HCT116 (cell line): Measurements from ENCODE around the gene ANO2. TPM values are rescaled to one million over a fixed set of nuclear protein-coding genes. Genes with fewer than 3 reads are reported as not detected.

Experiments
- ATAC-seq: fragments of 200-7000 bp; cut with Tn5 transposase; 2 replicates; pipeline ENCODE4 v1.9.1; 2020; ENCODE audit warnings: mild to moderate bottlenecking, moderate library complexity
- BruUV-seq: library from RNA; stranded (reverse); fragments of 400-500 nt; replicated peaks from 2 replicates; lab custom pipeline; 2021; lab: Mats Ljungman, UMichigan
- CTCF ChIA-PET: fragments of 300-600 bp; sonication (Branson Sonifier 250); formaldehyde crosslinking; loops from one replicate; lab custom pipeline; 2021; ENCODE audit warnings: antibody characterized with exemption; lab: Charles Lee
- POLR2A ChIA-PET: fragments of 300-600, 350-600 bp; sonication (Branson Sonifier 250); formaldehyde crosslinking; loops from one replicate; lab custom pipeline; 2021; ENCODE audit warnings: antibody characterized with exemption; lab: Charles Lee
- RAD21 ChIA-PET, 2 experiments: fragments of 300-600 bp; sonication (Branson Sonifier 250); formaldehyde crosslinking; loops; one replicate each; lab custom pipeline; 2023; ENCODE audit warnings: low total read pairs in 2 of 2; ENCODE audit not compliant: uncharacterized antibody in 2 of 2, unreplicated experiment in 2 of 2, low non-redundant PET in 1 of 2; lab: Charles Lee
- DNase-seq: peaks from one replicate; pipeline ENCODE4 v3.0.0-alpha.2; 2010; ENCODE audit warnings: low read depth, low spot score
- H2AFZ ChIP-seq: fragments of 200-600 bp; shearing (Covaris generic), sonication (generic); 2 replicates; pipeline ENCODE4 v1.6.1; 2017; ENCODE audit warnings: low read depth, mixed run types, mixed read lengths, antibody characterized with exemption, low read length; ENCODE audit not compliant: poor library complexity, severe bottlenecking
- H3K27ac ChIP-seq: 2 replicates; pipeline ENCODE4 v1.5.1; 2012; ENCODE audit warnings: low read depth, low read length
- H3K27me3 ChIP-seq: fragments of 200-600 bp; sonication (generic); 2 replicates; pipeline ENCODE4 v1.6.1; 2016; ENCODE audit warnings: mixed run types, low read length, mixed read lengths; ENCODE audit not compliant: insufficient read depth
- H3K36me3 ChIP-seq, 2 experiments: fragments of 200-500 bp in 1 of 2; fragments of 200-600 bp in 1 of 2; sonication (Bioruptor generic) in 1 of 2; sonication (generic) in 1 of 2; 2 replicates each; pipeline versions ENCODE4 v1.5.1 to v1.6.1; 2014 to 2016; ENCODE audit warnings: low read length in 2 of 2, inconsistent platforms in 1 of 2, mixed read lengths in 1 of 2, mixed run types in 1 of 2; ENCODE audit not compliant: insufficient read depth in 2 of 2, control insufficient read depth in 1 of 2
- H3K4me1 ChIP-seq, 2 experiments: fragments of 200-600 bp in 1 of 2; sonication (generic) in 1 of 2; 2 replicates each; pipeline versions ENCODE4 v1.5.1 to v1.6.1; 2012 to 2017; ENCODE audit warnings: low read length in 2 of 2, inconsistent platforms in 1 of 2, mild to moderate bottlenecking in 1 of 2, mixed read lengths in 1 of 2, mixed run types in 1 of 2, moderate library complexity in 1 of 2; ENCODE audit not compliant: insufficient read depth in 2 of 2, control insufficient read depth in 1 of 2
- H3K4me2 ChIP-seq: fragments of 200-600 bp; sonication (generic); 2 replicates; pipeline ENCODE4 v1.6.1; 2017; ENCODE audit warnings: mixed run types, low read length, mixed read lengths
- H3K4me3 ChIP-seq, 2 experiments: fragments of 200-600 bp in 1 of 2; sonication (generic) in 1 of 2; replicated peaks in 1 of 2; 2 replicates each; pipeline ENCODE4 v1.5.1; 2011 to 2016; ENCODE audit warnings: low read length in 2 of 2, control low read depth in 1 of 2, low read depth in 1 of 2, mild to moderate bottlenecking in 1 of 2, mixed read lengths in 1 of 2, mixed run types in 1 of 2
- H3K79me2 ChIP-seq: fragments of 200-600 bp; sonication (generic); 2 replicates; pipeline ENCODE4 v1.6.1; 2017; ENCODE audit warnings: mild to moderate bottlenecking, mixed run types, low read length, moderate library complexity, mixed read lengths; ENCODE audit not compliant: insufficient read depth
- H3K9ac ChIP-seq: fragments of 200-600 bp; sonication (generic); 2 replicates; pipeline ENCODE4 v1.6.1; 2016; ENCODE audit warnings: low read length, mixed read lengths
- H3K9me2 ChIP-seq: fragments of 200-600 bp; sonication (generic), shearing (Covaris generic); 2 replicates; pipeline ENCODE4 v1.6.1; 2017; ENCODE audit warnings: mixed run types, mild to moderate bottlenecking, moderate library complexity; ENCODE audit not compliant: insufficient read depth
- H3K9me3 ChIP-seq, 2 experiments: fragments of 200-500 bp in 1 of 2; fragments of 200-600 bp in 1 of 2; sonication (Bioruptor generic) in 1 of 2; sonication (generic) in 1 of 2; 2 replicates each; pipeline ENCODE4 v1.6.1; 2014 to 2017; ENCODE audit warnings: low read length in 2 of 2, mixed read lengths in 2 of 2, inconsistent platforms in 1 of 2, low read depth in 1 of 2, mild to moderate bottlenecking in 1 of 2, mixed run types in 1 of 2, moderate library complexity in 1 of 2; ENCODE audit not compliant: control insufficient read depth in 1 of 2, insufficient read depth in 1 of 2
- H4K20me1 ChIP-seq: fragments of 200-600 bp; sonication (generic), shearing (Covaris generic); 2 replicates; pipeline ENCODE4 v1.6.1; 2017; ENCODE audit warnings: mixed run types, mild to moderate bottlenecking, moderate library complexity; ENCODE audit not compliant: insufficient read depth
- CBX3 ChIP-seq: IDR thresholded peaks from 2 replicates; pipeline ENCODE4 v1.6.1; 2012; ENCODE audit warnings: low read depth
- CEBPB ChIP-seq: IDR thresholded peaks from 2 replicates; pipeline ENCODE4 v1.6.1; 2012; ENCODE audit warnings: low read depth
- CTCF ChIP-seq, 3 experiments: fragments of 200-600 bp in 1 of 3; sonication (generic) in 1 of 3; IDR thresholded peaks in 2 of 3; conservative IDR thresholded peaks in 1 of 3; 2 replicates each; pipeline ENCODE4 v1.5.1; 2012 to 2017; ENCODE audit warnings: low read depth in 2 of 3, low read length in 2 of 3, antibody characterized with exemption in 1 of 3, borderline replicate concordance in 1 of 3, control low read depth in 1 of 3, mild to moderate bottlenecking in 1 of 3, mixed read lengths in 1 of 3, mixed run types in 1 of 3, moderate library complexity in 1 of 3; ENCODE audit not compliant: insufficient read depth in 1 of 3
- EGR1 ChIP-seq: IDR thresholded peaks from 2 replicates; pipeline ENCODE4 v1.6.1; 2012; ENCODE audit warnings: low read depth
- ELF1 ChIP-seq: IDR thresholded peaks from 2 replicates; pipeline ENCODE4 v1.6.1; 2012; ENCODE audit warnings: low read depth, borderline replicate concordance
- EZH2 ChIP-seq: fragments of 200-600 bp; sonication (generic); IDR thresholded peaks from 2 replicates; pipeline ENCODE4 v1.6.1; 2017; ENCODE audit warnings: antibody characterized with exemption, mixed run types
- FOSL1 ChIP-seq: IDR thresholded peaks from 2 replicates; pipeline ENCODE4 v1.6.1; 2012; ENCODE audit warnings: low read depth
- MAX ChIP-seq: IDR thresholded peaks from 2 replicates; pipeline ENCODE4 v1.6.1; 2012
- POLR2A ChIP-seq: IDR thresholded peaks from 2 replicates; pipeline ENCODE4 v1.7.0; 2011; ENCODE audit warnings: borderline replicate concordance; ENCODE audit not compliant: insufficient read depth, insufficient read length; ENCODE audit errors: extremely low read depth
- RAD21 ChIP-seq: IDR thresholded peaks from 2 replicates; pipeline ENCODE4 v1.6.1; 2012; ENCODE audit warnings: low read depth, mild to moderate bottlenecking
- REST ChIP-seq: IDR thresholded peaks from 2 replicates; pipeline ENCODE4 v1.6.1; 2012; ENCODE audit warnings: low read depth
- SIN3A ChIP-seq: IDR thresholded peaks from 2 replicates; pipeline ENCODE4 v1.6.1; 2012; ENCODE audit warnings: low read depth
- SP1 ChIP-seq: IDR thresholded peaks from 2 replicates; pipeline ENCODE4 v1.6.1; 2012; ENCODE audit warnings: low read depth
- SRF ChIP-seq: IDR thresholded peaks from 2 replicates; pipeline ENCODE4 v1.6.1; 2012; ENCODE audit warnings: low read depth
- ZNF274 ChIP-seq: fragments of 200-500 bp; sonication (Bioruptor generic); IDR thresholded peaks from 2 replicates; pipeline ENCODE4 v1.6.1; 2014; ENCODE audit warnings: mild to moderate bottlenecking, low read depth, low read length, inconsistent platforms
- intact Hi-C: fragments of 100-400 bp; cut with micrococcal nuclease; formaldehyde crosslinking; loops from 2 replicates; pipeline ENCODE4 v1.10.0; 2022
- total RNA-seq: library from RNA; stranded (reverse); gene quantifications from one replicate; pipeline ENCODE4 v1.2.1, GENCODE V29; 2021; ENCODE audit not compliant: unreplicated experiment

Gene ANO2
- total RNA-seq, 1 experiment from 2014 or later, result not detected

GRCh38 chr12:5910790-5911548 lies 34.1 kb downstream of the ANO2 start:
- intact Hi-C loops, result no loop called here
- H3K9ac ChIP-seq, result no peak overlapping the region
- H4K20me1 ChIP-seq, result no peaks in the 10 kb centered on the region
- ATAC-seq (no peak), DNase-seq (no peak)
- no peaks in the 10 kb centered on the region for H3K79me2 ChIP-seq
- H3K36me3 ChIP-seq, result no peaks in the 10 kb centered on the region
- no peak overlapping the region for H3K27ac ChIP-seq
- CTCF ChIA-PET, result interaction anchor here (1.1 to 1.4 kb wide), 2 partner anchors 12 to 127 kb away, joined by 3 to 4 read pairs; no protein-coding TSS in a partner anchor
- POLR2A ChIA-PET, result no interaction called here
- no peaks in the 10 kb centered on the region for H3K4me1 ChIP-seq
- no peaks in the 10 kb centered on the region for H3K9me3 ChIP-seq
- TF ChIP-seq FOSL1 (no peak), ELF1 (no peak), ZNF274 (no peak), EGR1 (no peak), REST (no peak), POLR2A (no peak), RAD21 (no peak), SIN3A (no peak), SRF (no peak), CTCF (IDR thresholded peaks at IDR 0.05 in 2 of 3, conservative IDR thresholded peaks at IDR 0.05 in 1 of 3; ENCODE audit: borderline replicate concordance in 1 of 3, insufficient read depth in 1 of 3, low read depth in 2 of 3, low read length in 2 of 3) (no peak), EZH2 (no peak), SP1 (no peak), CBX3 (no peak), MAX (no peak), CEBPB (no peak)
- no peak overlapping the region for H2AFZ ChIP-seq
- RAD21 ChIA-PET, result no interaction called here
- H3K9me2 ChIP-seq, result no peaks in the 10 kb centered on the region
- H3K27me3 ChIP-seq, result peaks cover 28% of the 10 kb centered on the region; the same call in 1 of the 2 replicates
- no peak overlapping the region for H3K4me3 ChIP-seq
- no peak overlapping the region for H3K4me2 ChIP-seq
- no TSS peak for BruUV-seq
